Stimulated activated CD4-positive, alpha-beta T cell treated with anti-CD3 and anti-CD28 coated beads, Interleukin-15, amount 100 ng/mL, for 1 hour (primary cell): ENCODE results near the gene ZNF697.
A peak's percentile ranks its signal among the peaks of the same experiment; 100 is the strongest.
"Not testable (repeated sequence)": the region's sequence is repeated elsewhere in the genome, so short reads cannot be mapped to it uniquely, and the experiment has no call there.

Experiments
- DNase-seq, 2 donors: peaks; one replicate each; pipeline ENCODE4 v3.0.0-alpha.2; 2020; ENCODE audit warnings: low read depth in 1 of 2, low spot score in 1 of 2

Gene ZNF697

GRCh38 chr1:119632103-119632490, 16.0 kb downstream of the ZNF697 start:
- no peak for DNase-seq

DNA sequence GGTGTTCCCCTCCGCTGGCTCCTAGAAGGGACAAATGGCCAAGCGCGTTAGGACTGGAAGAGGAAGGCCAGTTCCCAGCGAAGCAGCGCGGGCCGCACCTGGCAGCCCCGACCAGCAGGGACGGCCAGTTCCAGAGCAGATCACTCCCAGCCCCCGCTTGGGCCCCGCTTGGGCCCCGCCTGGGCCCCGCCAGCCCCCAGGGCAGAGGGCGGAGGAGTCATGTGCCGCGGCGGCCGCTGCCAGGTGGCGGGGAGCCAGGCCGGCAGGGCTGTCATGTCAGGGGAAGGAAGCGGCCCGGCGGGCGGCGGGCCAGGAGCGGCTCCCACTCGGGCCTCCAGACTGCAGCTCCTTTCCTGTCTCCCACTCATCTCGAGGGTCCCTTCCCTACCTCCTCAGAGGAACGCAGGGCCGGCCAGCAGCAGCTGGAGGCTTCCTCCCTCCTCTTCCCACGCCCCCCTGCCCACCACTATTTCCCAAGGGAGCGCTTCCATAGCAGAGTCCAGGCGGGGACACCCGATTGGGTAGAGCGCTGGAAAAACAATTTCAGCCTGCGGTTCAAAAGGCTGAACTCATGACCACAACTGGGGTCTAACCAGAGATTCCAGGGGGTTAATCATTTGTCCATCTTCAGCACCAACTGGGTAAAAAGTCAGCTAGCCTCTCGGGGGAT, 16.5 kb downstream of the ZNF697 start:
- DNase-seq, result no peak

- no peak for DNase-seq
These were observed 17.0 kb downstream of the ZNF697 start for GRCh38 chr1:119631086-119631432.

DNA sequence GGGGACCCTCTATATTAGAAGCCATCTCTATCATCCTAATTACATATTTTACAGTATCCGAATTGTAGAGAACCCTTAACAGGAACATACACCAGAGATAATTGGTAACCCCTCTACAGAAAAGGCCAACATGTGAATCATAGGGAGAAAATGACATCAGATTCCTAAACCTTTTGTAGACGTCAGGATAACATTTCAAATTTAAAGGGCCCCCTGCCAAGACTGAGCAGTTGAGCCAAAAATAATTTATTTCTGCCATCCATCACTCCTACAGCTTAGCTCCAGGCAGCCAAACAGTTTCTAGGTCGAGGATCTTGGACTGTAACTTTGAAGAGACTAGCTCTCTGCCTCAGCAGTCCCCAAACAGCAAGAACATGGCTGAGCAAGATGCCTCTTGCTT, 21.2 kb downstream of the ZNF697 start:
- DNase-seq, result no peak

- no peak for DNase-seq
These were observed 22.0 kb downstream of the ZNF697 start for GRCh38 chr1:119626011-119626545.

- no peak for DNase-seq
These were observed 24.4 kb downstream of the ZNF697 start for GRCh38 chr1:119623678-119624077.

DNA sequence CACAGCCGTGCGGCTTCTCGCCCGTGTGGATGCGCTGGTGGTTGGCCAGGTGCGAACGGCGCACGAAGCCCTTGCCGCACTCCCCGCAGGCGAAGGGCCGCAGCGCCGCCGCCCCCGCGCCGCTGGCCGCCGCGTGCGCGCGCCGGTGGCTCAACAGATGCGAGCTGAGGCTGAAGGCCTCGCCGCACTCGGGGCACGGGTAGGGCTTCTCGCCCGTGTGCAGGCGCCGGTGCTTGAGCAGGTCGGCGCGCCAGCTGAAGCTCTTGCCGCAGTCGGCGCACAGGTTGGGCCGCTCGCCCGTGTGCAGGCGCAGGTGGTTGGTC, 24.9 kb downstream of the ZNF697 start:
- DNase-seq, result no peak

GRCh38 chr1:119622311-119623192, 25.5 kb downstream of the ZNF697 start:
- no peak for DNase-seq

GRCh38 chr1:119621705-119622104, 26.4 kb downstream of the ZNF697 start:
- DNase-seq, result no peak

- no peak for DNase-seq
These were observed 30.0 kb downstream of the ZNF697 start for GRCh38 chr1:119617751-119618691.

DNA sequence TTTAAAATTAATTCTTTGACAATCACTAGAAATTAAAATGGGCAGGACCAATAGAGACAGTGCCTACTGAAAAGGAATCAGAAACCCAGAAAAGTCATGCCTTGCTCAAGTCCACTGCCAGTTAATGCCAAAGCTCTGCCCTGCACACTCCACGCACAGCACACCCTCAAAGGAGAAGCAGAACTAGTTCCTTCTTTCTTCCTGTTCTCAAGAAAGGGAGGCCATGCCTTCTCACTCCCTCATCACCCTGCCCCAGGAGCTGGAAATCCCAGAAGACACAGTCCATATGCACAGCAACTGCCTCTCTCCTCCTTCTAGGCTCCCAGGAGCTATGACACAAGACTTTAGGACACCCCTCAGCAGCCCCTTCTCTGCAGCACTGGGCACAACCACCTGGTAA, 31.3 kb downstream of the ZNF697 start:
- DNase-seq, result not testable (repeated sequence)

DNA sequence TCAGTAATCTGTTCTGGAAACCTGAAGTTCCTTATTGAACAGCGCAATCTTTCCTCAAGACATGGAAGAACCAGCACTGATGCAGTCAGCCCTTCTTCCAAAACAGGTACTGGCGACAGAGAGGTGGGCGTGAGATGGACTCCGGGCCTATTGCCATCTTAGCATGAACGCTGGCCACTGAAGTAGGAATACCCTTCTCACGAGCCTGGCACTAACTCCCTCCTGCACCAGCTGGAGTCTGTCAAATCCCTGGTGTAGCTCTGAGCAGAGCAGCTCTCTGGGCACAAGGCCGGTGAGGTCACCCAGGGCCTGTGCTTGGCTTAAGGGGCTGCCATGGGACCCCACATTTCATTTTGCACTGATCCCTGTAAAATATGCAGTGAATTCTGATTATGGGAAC, 33.0 kb downstream of the ZNF697 start:
- DNase-seq, result not testable (repeated sequence)

DNA sequence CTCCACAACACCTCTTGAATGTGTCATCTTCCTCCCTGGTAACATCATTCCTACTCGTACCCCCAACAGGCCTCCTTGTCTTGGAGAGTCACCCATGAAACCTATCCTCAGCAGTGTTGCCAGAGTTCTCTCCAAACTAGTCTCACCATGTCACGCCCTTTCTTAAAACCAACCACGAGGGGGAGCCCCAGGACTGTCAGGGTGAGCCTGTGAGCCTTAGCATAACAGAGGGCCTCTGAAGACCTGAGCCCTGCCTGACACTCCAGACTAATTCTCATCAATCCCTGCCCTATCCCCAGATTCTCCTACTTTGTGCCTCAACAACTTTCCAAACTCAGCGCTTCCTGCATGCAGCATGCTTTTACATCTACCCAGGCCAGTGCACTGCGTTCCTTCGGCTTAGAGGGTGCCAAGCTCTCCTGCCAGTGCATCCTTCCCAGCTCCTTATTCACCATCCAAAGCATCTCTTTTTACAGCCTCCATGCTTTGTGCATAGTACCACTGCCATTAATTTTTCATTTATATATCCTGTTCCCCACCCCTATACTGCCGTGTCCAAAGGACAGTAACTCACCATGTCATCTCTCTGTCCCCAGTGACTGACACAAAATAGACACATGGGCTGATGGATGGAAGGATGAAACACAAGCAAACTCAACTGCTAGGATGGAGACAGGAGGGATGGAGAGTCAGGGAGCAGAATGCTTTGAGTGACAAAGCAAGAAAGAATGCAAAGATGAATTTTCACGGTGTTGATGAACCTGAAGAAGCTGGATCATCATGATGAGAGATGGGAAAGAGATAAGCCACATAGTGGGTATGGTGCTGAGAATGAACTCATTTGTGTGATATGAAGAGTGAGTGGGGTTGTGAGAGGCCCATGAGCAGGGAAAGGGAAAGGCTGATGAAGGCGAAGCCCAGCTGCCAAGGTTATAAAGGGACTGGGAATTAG, 34.0 kb downstream of the ZNF697 start:
- DNase-seq, result peak in 1 of 2 donors; percentile 38

- peak in 1 of 2 donors; percentile 39 for DNase-seq
These were observed 36.4 kb downstream of the ZNF697 start for GRCh38 chr1:119611701-119612113.

GRCh38 chr1:119608816-119609215, 39.2 kb downstream of the ZNF697 start:
- not testable (repeated sequence) for DNase-seq

- not testable (repeated sequence) for DNase-seq
These were observed 40.8 kb downstream of the ZNF697 start for GRCh38 chr1:119607087-119607807.

DNA sequence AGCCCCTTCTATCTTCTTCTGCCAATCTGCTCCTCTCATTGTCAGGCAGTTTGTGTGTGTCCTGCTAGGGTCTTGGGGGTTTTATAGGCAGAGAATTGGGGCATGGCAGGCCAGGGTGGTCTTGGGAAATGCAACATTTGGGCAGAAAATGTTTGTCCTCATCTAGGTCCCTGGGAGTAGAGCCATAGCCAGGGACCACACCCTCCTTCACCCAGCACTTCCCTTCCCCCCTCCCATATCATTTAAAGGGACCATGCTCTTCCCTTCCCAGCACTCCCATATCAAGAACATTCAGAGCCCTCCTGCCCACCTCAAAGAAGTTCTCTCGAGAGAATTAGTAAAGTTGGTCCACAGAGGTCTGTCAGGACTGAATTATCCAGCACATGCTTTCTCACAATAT, 41.7 kb downstream of the ZNF697 start:
- no peak for DNase-seq

DNA sequence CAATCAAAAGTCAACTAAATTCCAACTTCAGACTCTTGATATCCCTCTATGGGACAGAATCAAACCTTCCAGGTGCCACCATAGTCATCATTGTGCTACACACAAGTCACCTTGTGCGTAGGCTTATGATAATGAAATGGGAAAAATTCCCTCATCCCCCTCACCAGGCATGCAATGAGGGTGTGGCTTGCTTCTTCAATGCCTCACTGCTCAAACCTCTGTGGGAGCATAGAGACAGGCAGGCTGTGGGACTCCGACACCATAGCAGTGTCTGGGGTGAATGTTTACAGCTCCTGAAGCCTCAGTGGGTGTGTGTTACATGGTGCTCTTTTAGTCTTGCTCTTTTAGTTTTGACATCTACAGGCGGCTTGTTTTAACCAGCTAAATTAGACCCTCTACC, 42.4 kb downstream of the ZNF697 start:
- no peak for DNase-seq

GRCh38 chr1:119605080-119605479, 43.0 kb downstream of the ZNF697 start:
- not testable (repeated sequence) for DNase-seq

DNA sequence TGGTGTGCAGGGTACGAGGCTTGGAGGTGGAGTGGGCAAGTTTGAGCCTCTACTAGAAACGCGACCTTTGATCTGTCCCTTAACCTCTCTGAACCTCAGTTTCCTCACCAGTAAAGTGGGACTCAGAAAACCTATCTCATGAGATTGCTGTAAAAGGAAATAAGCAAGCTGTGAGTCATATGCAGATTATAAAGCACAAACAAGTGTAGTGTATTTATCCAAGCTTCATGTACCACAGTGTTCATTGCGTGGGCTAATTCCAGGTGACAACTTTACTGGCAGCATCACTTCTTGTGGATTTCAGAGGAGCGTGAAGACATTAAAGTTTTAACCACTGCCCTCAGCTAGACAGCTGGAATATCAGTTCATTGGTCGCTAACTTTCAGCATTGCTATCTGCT, 44.4 kb downstream of the ZNF697 start:
- DNase-seq, result no peak
